ENCODE data around the gene NOX4. TPM values are rescaled to one million over a fixed set of nuclear protein-coding genes. Genes with fewer than 3 reads are reported as not detected.

The NOX4 gene
- total and polyA plus RNA-seq, 10 of the 15 experiments (the other 5 are each of a cell fraction or from before 2014, with no cell fraction given) = not detected

DNA sequence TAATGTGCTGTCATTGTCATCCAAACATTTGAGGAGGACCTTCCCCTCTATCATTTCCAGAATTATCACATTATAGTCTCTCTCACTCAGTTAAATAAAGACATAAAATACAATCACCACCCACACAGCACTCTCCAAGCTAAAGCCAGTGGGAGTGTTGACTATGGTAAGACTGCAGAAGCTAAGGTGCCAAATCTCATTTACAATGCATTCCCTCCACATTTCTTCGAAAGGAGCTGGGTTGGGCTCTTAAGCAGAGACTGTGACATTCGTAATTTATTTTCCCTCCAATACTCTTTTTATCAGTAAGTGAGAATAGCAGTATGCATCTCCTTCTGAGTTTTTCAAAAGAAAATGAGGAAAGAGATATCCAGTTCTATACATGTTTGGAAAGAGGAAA lies 74.2 kb downstream of the NOX4 start:
- no peaks in the 10 kb centered on the region for H3K9me3 ChIP-seq (replicated peaks; ENCODE audit: control insufficient read depth, insufficient read depth, low read length)
- BruUV-seq (replicated peaks) = no TSS peak
- no peak overlapping the region for H2AFZ ChIP-seq (ENCODE audit: control insufficient read depth, low read depth, low read length)
- no peak for ATAC-seq
- H3K27me3 ChIP-seq (replicated peaks in 1 of 2; ENCODE audit: control insufficient read depth in 2 of 2, insufficient read depth in 2 of 2, low read length in 1 of 2) = no peaks in the 10 kb centered on the region
- RAD21 ChIA-PET (ENCODE audit: unreplicated experiment) = no interaction called here
- no peak overlapping the region for H3K9ac ChIP-seq (ENCODE audit: control insufficient read depth, insufficient read depth, low read length)
- no peaks in the 10 kb centered on the region for H3K36me3 ChIP-seq (ENCODE audit: control insufficient read depth in 2 of 2, insufficient read depth in 2 of 2, low read length in 1 of 2)
- POLR2A ChIA-PET = no interaction called here
- intact Hi-C loops (cut with micrococcal nuclease; ENCODE audit: unreplicated experiment) (no loop called here), in situ Hi-C loops (cut with MboI) (no loop called here)
- SMC1A ChIA-PET (ENCODE audit: uncharacterized antibody, unreplicated experiment) = no interaction called here
- CTCF ChIA-PET = no interaction called here
- no peaks in the 10 kb centered on the region for H3K79me2 ChIP-seq (ENCODE audit: control insufficient read depth, insufficient read depth, low read length)
- no peaks in the 10 kb centered on the region for H3K4me1 ChIP-seq (ENCODE audit: control insufficient read depth, insufficient read depth, low read length)
- WGBS (ENCODE audit: insufficient coverage, insufficient replicate concordance, low lambda C conversion rate, missing lambda C conversion rate) = 0% methylated on average over 2 of the region's 2 CpGs
- TF ChIP-seq SMAD5 (IDR thresholded peaks at IDR 0.05; ENCODE audit: low read depth) (no peak), USF2 (IDR thresholded peaks at IDR 0.05; ENCODE audit: borderline replicate concordance, low read depth, low read length) (no peak), PAX8 (IDR thresholded peaks at IDR 0.05) (no peak), ATF7 (IDR thresholded peaks at IDR 0.05; ENCODE audit: low read depth) (no peak), EGR1 (IDR thresholded peaks at IDR 0.05; ENCODE audit: borderline replicate concordance in 1 of 2, low read depth in 2 of 2, low read length in 2 of 2) (no peak), RCOR1 (conservative IDR thresholded peaks at IDR 0.05; ENCODE audit: low read depth, low read length) (no peak), NR2F1 (conservative IDR thresholded peaks at IDR 0.05) (no peak), RBBP5 (conservative IDR thresholded peaks at IDR 0.05) (no peak), JUND (IDR thresholded peaks at IDR 0.05; ENCODE audit: low read depth, low read length) (no peak), CBX5 (IDR thresholded peaks at IDR 0.05; ENCODE audit: low read depth) (no peak), IRF3 (IDR thresholded peaks at IDR 0.05) (no peak), IRF4 (IDR thresholded peaks at IDR 0.05; ENCODE audit: low read depth, low read length) (no peak), TCF3 (IDR thresholded peaks at IDR 0.05; ENCODE audit: borderline replicate concordance, insufficient read depth, low read depth, low read length) (no peak), ZNF24 (IDR thresholded peaks at IDR 0.05) (no peak)
- TF ChIP-seq, protein P1, sequence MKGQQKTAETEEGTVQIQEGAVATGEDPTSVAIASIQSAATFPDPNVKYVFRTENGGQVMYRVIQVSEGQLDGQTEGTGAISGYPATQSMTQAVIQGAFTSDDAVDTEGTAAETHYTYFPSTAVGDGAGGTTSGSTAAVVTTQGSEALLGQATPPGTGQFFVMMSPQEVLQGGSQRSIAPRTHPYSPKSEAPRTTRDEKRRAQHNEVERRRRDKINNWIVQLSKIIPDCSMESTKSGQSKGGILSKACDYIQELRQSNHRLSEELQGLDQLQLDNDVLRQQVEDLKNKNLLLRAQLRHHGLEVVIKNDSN (IDR thresholded peaks at IDR 0.05; ENCODE audit: borderline replicate concordance, extremely low read length, insufficient read depth, low read depth, low read length) = no peak
- TF ChIP-seq, protein P2, sequence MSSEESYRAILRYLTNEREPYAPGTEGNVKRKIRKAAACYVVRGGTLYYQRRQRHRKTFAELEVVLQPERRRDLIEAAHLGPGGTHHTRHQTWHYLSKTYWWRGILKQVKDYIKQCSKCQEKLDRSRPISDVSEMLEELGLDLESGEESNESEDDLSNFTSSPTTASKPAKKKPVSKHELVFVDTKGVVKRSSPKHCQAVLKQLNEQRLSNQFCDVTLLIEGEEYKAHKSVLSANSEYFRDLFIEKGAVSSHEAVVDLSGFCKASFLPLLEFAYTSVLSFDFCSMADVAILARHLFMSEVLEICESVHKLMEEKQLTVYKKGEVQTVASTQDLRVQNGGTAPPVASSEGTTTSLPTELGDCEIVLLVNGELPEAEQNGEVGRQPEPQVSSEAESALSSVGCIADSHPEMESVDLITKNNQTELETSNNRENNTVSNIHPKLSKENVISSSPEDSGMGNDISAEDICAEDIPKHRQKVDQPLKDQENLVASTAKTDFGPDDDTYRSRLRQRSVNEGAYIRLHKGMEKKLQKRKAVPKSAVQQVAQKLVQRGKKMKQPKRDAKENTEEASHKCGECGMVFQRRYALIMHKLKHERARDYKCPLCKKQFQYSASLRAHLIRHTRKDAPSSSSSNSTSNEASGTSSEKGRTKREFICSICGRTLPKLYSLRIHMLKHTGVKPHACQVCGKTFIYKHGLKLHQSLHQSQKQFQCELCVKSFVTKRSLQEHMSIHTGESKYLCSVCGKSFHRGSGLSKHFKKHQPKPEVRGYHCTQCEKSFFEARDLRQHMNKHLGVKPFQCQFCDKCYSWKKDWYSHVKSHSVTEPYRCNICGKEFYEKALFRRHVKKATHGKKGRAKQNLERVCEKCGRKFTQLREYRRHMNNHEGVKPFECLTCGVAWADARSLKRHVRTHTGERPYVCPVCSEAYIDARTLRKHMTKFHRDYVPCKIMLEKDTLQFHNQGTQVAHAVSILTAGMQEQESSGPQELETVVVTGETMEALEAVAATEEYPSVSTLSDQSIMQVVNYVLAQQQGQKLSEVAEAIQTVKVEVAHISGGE (CRISPR knock-in tag; IDR thresholded peaks at IDR 0.05) = no peak
- no peak overlapping the region for H3K27ac ChIP-seq (ENCODE audit: control insufficient read depth, insufficient read depth)
- no peak for FAIRE-seq
- H3K4me2 ChIP-seq (ENCODE audit: control insufficient read depth, insufficient read depth) = no peak overlapping the region
- no peak overlapping the region for H3K4me3 ChIP-seq
- no peaks in the 10 kb centered on the region for H4K20me1 ChIP-seq (ENCODE audit: control insufficient read depth, insufficient read depth)
- DNase-seq (ENCODE audit: low read depth, low spot score) = no peak

Measured in GM12878 (cell line).